ENCODE data around the gene ZFP69.
"Not testable (repeated sequence)": the region's sequence is repeated elsewhere in the genome, so short reads cannot be mapped to it uniquely, and the experiment has no call there.

Gene ZFP69

DNA sequence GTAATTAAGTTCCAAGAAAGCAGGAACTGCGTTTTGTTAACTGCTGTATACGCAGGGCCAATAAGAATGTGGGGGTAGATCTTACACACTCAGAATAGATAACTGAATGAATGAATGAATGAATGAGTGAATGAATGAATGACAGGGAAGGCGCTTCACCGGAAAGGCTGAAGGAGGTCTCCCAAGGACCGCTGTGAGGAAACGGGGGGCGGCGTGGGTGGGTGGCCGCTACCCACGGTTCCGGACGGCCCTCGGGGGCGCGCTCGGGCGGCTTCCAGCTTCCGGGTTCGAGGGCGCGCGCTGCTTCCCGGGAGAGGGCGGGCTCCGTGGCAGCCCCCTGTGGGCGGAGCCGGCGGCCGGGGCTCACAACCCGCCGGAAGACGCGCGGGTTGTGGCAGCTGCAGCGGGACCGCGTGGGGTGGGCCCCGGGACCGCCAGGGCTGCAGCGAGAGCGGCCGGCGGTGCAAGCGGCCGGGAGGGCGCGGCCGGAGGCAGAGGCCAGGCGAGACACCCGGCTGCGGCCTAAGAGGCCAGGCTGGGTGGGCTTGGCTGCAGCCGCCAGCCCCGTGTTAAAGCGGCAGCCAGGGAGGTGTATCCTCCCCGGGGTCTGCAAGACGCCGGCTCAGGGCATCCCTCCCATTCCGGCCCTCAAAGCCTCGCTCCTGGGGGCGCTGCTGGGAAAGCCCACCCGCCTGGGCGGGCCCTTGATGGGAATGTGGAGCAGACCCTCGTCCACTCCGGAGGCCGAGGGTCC lies at the start of gene ZFP69:
Gene ZFP69, plus strand, starts transcription at position 367 of the 754 bp plus-strand sequence. CDS start 2,072 bp downstream, outside the sequence.
- peak; percentile 81 for DNase-seq

DNA sequence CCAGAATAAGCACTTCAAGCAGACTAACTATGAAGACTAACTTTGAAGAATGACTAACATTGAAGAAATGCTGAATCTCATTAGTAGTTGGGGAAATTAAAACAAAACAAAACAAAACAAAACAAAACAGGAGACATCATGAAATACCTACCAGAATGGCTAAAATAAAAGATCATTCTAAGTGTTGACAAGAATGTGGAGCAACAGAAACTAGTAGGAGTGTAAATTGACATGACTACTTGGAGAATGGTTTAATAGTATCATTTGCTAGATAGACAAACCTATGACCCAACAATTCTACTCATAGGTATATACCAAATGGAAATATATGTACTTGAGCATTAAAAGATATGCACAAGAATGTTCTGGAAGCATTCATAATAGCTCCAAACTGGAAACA lies 45.7 kb upstream of the ZFP69 start:
- ATAC-seq (no peak), DNase-seq (no peak)

More for the DNA sequence above, at the start of gene ZFP69:
- peak; percentile 81 for ATAC-seq

DNA sequence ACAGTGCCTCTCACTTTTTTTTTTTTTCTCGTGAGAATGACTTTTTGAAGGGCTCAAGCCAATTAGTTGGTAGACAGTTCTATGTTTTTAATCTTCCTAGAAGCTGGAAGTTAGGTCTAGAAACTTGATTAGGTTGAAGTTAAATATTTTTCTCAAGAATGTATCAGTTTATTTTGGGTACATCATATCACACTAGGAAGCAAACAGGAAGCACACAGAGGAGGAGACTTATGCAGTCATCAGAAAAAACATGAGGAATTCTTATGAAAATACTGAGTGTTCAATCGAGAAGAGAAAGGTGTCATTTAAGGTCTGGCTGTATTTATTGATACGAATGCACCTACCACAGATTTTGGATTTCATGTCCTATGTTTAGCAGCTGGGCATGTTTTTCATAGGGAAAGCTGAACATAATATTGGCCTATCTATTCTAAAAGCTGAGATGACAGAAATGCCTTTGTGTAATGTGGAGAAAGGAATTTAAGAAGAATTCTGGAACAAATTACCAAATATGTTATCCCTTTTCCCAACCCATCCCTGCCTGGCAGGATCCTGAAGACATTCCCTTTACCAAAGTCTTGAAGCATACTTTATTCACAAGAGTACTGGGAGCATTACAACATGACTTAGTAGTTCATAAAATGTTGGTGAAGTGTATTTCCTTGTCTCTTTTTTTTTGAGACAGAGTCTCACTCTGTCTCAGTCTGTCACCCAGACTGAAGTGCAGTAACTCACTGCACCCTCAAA lies 44.3 kb upstream of the ZFP69 start:
- DNase-seq = no peak
- no peak for ATAC-seq

DNA sequence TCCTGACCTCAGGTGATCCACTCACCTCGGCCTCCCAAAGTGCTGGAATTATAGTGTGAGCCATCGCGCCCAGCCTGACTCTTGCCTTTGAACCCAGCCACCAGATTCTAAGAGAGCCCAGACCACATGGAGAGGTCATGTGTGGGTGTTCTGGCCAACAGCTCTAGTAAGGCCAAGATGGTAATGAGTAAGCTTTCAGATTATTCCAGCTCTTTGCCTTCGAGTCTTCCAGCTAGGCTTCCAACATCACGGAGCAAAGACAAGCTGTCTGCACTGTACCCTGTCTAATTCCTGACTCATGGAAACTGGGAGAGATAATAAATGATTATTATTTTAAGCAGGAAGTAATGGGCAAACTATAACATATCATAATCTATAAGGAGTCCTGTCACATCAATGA lies 41.6 kb upstream of the ZFP69 start:
- DNase-seq (no peak), ATAC-seq (no peak)

DNA sequence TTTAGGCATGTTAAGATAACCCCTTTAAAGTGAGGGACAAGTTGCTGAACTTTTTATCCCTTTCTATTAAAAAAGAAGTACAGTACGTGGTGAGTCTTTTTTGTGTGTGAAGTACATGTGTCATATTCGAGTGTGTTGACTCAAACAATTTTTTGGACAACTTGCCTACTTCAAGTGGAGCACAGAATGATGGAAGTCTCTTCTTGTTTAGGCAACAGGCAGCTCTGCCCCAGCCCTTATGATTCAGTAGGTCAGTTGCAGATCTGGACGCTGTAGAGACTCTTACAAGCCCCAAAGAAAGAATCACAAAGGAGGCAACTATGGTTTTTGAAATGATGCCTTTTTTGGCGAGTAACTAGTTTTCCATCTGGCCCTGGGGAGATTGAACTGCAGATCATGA lies 41.2 kb upstream of the ZFP69 start:
- no peak for DNase-seq
- ATAC-seq = no peak

DNA sequence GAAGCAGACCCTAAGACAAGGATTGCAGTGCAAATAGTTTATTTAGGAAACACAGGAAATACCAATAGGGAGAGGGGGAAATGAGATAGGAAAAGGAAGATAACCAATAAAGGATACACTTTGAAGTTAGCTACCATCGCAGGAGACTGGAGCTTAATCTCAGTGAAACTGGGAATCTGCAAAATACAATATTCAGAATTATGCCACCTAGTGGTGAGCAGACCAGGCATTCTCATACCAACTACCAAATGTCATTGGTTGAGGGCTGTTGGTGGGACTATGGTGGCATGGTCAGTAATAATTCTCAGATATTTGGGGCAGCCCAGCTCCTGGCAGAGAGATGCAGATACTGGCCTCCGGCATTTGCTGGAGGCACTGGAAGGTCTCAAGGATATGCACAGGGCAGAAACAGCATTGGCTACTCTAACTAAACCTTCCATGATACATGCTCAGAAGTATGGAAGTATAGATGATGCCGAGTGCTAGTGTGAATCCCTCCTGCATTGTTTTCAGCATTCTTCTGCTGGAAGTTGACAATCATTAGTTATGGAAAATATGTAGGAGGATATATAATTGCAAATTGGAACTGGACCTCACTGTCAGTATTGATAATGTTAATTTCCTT lies 38.6 kb upstream of the ZFP69 start:
- DNase-seq (no peak), ATAC-seq (no peak)

DNA sequence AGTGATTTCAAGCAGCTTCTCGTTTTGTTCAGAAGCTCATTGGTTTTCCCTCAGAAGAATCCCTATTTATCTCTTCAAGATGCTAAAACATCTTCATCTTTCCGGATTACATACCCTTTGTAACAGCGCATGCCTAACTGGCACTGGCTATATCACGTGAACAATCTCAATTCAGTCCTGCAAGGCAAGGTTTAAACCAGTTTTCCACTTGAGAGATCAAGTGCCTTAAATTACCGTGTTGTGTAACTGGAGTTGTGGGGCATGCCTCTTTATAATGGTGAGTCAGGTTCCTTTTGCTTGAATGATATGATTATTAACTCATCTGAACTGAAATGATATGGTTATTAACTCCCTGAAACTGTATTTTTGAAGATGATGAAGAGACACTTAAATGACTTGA lies 37.8 kb upstream of the ZFP69 start:
- no peak for ATAC-seq
- DNase-seq = no peak

DNA sequence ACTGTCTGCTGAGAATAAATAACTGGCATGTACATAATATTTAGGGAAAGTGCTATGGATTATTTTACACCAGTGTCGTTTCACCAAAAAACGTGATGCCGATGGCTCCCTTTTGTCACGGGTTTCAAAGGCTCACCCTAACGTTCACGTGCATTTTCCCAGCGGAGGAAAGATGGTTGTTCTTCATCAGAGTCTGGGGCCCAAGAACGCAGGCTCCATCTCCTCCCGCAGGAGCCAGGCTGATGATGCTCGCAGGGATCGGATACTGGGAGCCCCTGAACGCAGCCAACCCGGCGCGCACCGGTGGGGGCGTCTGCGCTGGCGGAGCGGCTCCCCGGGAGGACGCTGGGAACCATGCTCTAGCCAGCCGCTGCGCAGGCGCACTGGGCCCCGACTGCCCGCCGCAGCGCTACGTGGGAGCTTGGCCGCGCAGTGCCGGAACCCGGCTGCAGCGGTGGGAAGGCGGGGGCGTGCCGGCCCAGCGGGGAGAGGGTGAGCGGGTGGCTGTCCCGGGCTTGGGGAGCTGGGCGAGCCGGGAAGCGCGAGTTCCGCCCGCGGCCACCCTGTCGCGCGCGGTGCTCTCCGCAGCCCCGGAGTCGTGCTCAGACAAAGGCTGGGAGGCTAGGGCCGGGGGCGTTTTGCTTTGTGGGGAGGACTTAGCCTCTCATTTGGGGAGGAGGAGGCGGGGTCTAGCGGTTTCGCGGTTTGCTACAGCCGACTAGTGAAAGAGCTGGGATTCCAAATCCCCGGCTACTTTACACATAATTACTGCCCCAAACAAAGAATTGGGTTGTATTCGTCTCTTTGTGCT lies 27.2 kb upstream of the ZFP69 start, which contains the start of gene ZFP69B:
Gene ZFP69B, plus strand, starts transcription at position 793 of the 811 bp plus-strand sequence. CDS start 486 bp downstream, outside the sequence.
- peak; percentile 70 for ATAC-seq
- peak; percentile 95 for DNase-seq

DNA sequence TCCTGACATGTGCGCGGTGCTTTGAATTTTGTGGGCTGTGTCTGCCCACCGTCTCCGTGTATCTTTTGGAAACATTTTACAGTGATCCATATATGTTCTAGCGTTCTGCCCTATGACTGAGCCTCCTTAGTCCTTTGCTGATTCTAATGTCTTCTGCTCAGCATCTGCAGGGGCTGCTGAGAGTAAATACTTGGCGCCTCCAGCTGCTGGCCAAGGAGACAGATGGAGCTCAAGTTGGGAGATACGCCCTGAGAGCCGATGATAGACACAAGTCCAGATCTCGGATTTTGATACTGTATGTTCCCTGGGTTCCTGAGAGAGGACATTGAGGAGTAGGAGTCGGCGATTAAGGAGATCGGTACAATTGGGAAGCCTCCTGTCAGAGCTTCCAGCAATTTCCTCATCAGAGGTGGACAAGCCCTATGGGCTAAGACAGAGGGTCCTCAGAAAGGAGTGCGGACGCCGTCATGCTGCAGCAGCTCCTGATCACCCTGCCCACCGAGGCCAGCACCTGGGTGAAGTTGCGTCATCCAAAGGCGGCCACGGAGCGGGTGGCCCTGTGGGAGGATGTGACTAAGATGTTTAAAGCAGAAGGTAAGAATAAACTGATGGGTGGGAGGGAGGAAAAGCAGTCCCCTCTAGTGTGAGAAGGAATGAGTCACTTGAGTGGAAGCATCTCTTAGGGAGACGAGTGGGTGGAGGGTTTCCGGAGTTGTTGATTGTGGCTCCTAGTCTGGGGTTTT lies 26.4 kb upstream of the ZFP69 start:
- ATAC-seq = peak; percentile 87
- DNase-seq = peak; percentile 86

DNA sequence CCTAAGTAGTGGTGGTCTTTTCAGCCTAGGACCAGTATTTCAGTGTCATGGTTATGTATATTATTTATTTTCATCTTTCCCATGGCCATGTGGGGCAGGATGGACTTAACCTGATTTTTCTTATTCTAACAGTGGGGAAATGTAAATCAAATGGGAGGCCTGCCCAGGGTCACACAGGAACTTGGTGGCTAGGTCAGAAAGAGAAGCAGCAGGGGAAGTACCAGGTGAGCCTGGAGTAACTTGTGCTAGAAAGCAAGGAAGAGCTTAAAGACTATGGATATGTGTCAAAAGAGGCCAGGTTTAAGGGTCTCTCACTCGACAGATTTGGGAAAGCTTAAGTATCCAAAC lies 25.9 kb upstream of the ZFP69 start:
- DNase-seq (no peak), ATAC-seq (peak; percentile 26)

DNA sequence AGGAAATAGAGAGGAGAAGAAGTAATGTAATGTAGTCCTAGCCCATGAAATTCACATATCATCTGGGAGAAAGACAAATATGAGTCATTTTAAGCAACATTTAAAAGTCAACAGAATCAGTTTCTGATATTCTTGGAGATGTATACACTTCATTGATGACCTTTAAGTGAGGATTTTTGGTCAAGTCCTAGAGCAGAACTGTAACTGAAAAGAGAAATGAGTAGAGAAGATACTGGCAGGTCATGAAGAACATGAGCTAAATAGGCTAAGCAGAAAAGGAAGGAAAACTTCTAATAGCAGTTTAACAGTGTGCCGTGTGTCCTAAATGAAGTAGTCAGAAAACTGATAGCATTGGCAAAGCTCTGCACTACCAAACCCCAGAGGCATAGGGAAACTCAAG lies 22.2 kb upstream of the ZFP69 start:
- no peak for ATAC-seq
- no peak for DNase-seq

DNA sequence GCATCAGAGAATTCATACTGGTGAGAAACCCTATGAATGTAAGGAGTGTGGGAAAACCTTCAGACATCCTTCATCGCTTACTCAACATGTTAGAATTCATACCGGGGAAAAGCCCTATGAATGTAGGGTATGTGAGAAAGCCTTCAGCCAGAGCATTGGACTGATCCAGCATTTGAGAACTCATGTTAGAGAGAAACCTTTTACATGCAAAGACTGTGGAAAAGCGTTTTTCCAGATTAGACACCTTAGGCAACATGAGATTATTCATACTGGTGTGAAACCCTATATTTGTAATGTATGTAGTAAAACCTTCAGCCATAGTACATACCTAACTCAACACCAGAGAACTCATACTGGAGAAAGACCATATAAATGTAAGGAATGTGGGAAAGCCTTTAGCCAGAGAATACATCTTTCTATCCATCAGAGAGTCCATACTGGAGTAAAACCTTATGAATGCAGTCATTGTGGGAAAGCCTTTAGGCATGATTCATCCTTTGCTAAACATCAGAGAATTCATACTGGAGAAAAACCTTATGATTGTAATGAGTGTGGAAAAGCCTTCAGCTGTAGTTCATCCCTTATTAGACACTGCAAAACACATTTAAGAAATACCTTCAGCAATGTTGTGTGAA lies 14.0 kb upstream of the ZFP69 start:
- DNase-seq (no peak), ATAC-seq (no peak)

DNA sequence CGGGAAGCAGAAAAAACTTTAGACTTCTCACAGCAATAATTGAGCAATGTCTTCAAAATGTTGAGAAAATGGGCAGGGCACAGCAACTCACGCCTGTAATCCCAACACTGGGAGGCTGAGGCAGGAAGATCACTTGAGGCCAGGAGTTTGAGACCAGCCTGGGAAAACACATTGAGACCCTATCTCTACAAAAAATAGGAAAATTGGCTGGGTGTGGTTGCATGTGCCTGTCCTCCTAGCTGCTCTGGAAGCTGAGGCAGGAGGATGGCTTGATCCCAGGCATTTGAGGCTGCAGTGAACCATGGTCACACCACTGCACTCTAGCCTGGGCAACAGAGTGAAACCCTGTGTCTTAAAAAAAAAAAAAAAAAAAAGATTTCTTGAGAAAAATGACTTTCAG lies 7.8 kb upstream of the ZFP69 start:
- no peak for ATAC-seq
- no peak for DNase-seq

DNA sequence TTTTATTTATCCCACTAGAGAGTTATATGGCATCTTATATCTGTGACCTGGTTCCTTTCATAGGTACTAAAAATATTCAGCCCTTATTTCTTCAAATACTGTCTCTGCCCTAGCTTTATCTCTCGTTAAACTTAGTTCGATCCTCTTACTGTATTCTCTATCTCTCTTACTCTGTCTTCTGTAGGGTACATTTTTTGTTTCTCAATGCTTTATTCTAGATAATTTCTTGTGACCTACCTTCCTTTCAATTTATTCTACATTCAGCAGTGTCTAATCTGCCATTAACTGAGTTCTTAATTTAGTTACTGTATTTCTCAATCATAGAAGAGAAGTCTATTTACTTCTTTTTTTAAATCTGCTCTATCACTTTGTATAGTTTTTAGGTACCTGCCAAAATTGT lies 1.8 kb upstream of the ZFP69 start:
- no peak for DNase-seq
- no peak for ATAC-seq

DNA sequence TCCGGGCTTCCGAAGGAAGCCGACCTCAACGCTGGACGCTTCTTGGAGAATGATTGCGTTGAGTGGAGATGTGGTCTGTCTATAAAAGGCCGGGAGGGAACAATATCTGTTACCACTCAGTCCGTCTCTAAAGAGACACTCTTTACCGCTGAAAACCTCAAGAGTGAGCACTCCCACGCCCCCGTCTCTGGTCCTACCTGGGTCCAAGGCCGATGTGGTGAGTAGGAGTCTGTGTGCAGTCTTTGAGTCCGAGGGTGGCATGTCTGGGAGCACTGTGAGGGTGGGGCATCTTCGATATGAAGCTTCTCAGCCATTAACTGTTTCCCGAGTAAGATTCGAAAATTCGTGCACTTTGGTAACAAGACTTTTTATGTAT lies 576 bp downstream of the ZFP69 start:
- DNase-seq (peak; percentile 27), ATAC-seq (peak; percentile 37)

DNA sequence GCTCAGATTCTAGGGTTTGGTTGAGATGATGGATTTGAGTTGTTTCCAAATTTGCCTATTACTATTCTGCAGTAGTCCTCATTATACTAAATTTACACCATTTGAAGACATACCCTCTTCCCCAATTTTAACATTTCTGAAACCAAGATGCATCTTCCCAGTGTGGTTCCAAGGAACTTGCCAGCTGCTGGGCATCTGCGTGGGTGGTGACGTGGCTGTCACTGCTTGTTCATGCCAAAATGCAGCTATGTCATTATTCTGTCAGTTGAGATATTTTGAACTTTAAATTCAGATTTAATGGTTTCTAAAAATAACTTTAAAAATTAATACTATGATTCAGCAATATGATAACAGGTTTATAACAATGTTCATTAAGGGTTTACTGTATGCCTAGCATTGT lies 1.2 kb downstream of the ZFP69 start:
- no peak for ATAC-seq
- DNase-seq = no peak

DNA sequence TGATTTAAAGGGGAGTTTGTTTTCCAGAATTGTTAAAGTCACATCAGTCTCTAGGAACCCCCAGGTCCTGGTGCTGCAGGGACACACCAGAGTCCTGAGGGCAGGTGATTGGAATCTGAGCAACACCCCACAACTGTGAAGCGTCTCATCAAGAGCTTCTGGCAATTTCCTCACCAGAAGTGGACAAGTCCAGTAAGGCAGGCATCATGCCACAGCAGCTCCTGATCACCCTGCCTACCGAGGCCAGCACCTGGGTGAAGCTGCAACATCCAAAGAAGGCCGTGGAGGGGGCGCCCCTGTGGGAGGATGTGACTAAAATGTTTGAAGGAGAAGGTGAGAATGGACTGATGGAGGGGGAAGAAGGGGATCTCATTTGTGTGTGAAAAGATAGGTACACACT lies 2.1 kb downstream of the ZFP69 start:
- no peak for ATAC-seq
- DNase-seq = peak; percentile 10

DNA sequence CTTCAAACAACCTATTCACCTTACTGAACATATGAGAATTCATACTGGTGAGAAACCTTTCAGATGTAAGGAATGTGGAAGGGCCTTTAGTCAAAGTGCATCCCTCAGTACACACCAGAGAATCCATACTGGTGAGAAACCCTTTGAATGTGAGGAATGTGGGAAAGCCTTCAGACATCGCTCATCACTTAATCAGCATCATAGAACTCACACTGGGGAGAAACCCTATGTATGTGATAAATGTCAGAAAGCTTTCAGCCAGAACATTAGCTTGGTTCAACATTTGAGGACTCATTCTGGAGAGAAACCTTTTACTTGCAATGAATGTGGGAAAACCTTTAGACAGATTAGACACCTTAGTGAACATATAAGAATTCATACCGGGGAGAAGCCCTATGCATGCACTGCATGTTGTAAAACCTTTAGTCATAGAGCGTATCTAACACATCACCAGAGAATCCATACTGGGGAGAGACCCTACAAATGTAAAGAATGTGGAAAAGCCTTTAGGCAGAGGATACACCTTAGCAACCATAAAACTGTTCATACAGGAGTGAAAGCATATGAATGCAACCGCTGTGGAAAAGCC lies 18.3 kb downstream of the ZFP69 start:
- DNase-seq = no peak
- no peak for ATAC-seq

DNA sequence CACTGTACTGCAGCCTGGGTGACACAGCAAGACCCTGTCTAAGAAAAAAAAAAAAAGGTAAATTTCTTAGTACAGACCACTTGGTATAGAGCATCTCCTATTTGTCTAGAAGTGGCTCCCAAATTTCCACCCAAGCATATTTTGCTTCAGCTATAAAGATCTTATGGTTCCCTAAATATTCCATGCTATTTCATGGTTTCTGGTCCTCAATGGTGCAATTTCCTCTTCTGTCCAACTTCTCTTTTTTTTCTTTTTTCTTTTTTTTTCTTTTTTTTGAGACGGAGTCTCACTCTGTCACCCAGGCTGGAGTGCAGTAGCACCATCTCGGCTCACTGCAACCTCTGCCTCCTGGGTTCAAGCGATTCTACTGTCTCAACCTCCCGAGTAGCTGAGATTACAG lies 25.6 kb downstream of the ZFP69 start:
- not testable (repeated sequence) for DNase-seq, ATAC-seq

DNA sequence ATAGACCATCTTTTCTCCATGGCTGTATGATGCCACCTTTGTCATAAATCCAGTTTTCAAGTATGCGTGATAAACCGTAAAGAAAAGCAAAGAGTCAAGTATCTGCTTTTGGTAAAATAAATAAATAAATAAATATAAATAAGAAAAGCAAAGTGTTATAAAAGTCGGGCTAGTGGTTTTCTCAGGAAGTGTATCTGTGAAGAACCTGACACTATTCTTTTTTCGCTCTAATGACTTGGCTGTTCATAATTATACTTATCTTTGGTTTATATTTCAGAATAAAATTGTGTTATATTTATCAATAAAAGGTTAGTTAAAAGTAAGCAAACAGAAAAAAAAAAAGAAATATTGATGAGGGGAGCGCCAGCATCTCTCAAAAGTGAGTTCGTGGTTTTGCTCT lies 30.9 kb downstream of the ZFP69 start:
- ATAC-seq (no peak), DNase-seq (no peak)

All from stimulated activated naive CD8-positive, alpha-beta T cell treated with anti-CD3 and anti-CD28 coated beads, Interleukin-15, Interleukin-2, amounts not matched to agents 100 U/mL and 50 U/mL, for 24 hours (primary cell).